Measurements from ENCODE around the gene COBL. TPM values are rescaled to one million over a fixed set of nuclear protein-coding genes. Genes with fewer than 3 reads are reported as not detected.

The COBL gene
- total and polyA plus RNA-seq, 5 donors from 2014 or later = 0.03 to 0.59 TPM; not detected in 3

DNA sequence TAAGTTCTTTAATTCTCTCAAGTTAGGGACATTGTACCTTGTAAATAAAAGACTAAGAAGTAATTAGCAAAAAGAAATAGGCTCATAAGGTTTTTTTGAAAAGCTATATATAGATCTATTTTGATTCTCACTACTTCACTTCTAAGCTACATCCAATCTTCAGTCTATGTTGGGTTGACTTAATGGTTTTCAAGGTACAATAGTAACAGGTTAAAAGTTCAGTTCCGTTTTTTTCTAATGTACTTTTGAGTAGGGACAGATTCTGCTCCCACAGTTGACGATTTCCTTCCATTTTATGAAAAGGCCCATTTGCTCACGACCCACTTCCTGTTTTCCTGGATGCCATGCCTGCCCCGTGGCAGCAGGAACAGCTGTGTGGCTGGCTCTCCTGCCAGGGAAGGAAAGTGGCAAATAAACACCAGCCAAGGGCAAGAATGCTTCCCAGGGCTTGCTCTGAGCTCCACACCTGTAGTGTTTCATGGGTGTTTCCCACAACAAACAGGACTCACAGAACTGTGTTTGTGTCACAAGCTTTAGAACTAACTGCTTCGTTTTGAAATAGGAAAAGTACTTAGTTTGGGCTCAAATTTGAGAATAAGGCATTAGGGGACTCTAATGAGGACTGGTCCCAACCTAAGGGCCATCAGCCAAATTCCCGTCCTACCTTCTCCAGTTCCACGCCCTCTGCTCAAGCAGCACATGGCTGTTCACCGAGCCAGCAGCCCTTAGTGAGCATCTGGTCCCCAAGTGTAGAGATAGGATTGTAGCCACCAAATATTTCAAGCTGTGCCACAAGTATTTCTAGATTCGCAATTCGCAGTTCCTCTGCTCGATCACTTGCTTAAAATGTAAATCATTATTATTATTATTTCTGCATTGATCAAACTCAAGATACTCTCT lies 240.7 kb downstream of the COBL start:
- no peak overlapping the region for H3K27ac Mint-ChIP-seq
- no peaks in the 10 kb centered on the region for H3K4me1 Mint-ChIP-seq
- Histone ChIP-seq H3K9me3 (ENCODE audit: control insufficient read depth in 2 of 2, low read length in 2 of 2) (no peaks in the 10 kb centered on the region), H3K27ac (ENCODE audit: insufficient read depth, low read length, poor library complexity, severe bottlenecking) (no peak overlapping the region), H3K4me3 (ENCODE audit: low read depth, low read length) (no peak overlapping the region), H3K4me1 (ENCODE audit: control insufficient read depth, insufficient read depth, low read length, poor library complexity, severe bottlenecking) (no peaks in the 10 kb centered on the region), H3K27me3 (ENCODE audit: control insufficient read depth, insufficient read depth, low read length) (peaks cover 8% of the 10 kb centered on the region), H3K36me3 (ENCODE audit: control insufficient read depth, insufficient read depth, low read length) (no peaks in the 10 kb centered on the region)
- DNase-seq (no peak), ATAC-seq (ENCODE audit: low read depth in 2 of 2) (no peak)
- H3K27me3 Mint-ChIP-seq = peaks cover 12% of the 10 kb centered on the region
- no peaks in the 10 kb centered on the region for H3K9me3 Mint-ChIP-seq
- no peaks in the 10 kb centered on the region for H3K36me3 Mint-ChIP-seq
- no peak overlapping the region for H3K4me3 Mint-ChIP-seq

DNA sequence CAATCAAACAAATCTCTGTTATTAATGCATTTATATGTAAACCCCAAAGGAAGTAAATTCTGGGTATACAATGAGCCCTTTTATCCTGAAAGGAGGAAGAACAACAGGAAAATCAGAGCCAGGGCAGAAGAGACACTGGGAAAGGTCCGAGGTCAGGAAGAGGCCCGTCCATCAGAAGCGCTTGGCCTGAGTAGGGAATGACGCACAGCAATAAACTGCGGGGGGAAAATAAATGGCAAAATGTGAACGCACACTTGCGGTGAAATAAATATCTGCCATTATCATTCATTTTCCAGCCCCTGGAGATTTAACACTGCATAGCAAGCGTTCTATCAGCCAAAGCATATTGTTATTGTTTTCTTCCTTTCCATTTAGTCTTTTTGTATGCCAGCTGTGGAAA lies 243.4 kb downstream of the COBL start:
- ATAC-seq (ENCODE audit: low read depth in 2 of 2) (no peak), DNase-seq (no peak)
- H3K4me3 Mint-ChIP-seq = no peak overlapping the region
- Histone ChIP-seq H3K27ac (ENCODE audit: insufficient read depth, low read length, poor library complexity, severe bottlenecking) (no peak overlapping the region), H3K27me3 (ENCODE audit: control insufficient read depth, insufficient read depth, low read length) (peaks cover 8% of the 10 kb centered on the region), H3K4me3 (ENCODE audit: low read depth, low read length) (no peak overlapping the region), H3K9me3 (ENCODE audit: control insufficient read depth in 2 of 2, low read length in 2 of 2) (no peaks in the 10 kb centered on the region), H3K36me3 (ENCODE audit: control insufficient read depth, insufficient read depth, low read length) (no peaks in the 10 kb centered on the region), H3K4me1 (ENCODE audit: control insufficient read depth, insufficient read depth, low read length, poor library complexity, severe bottlenecking) (no peaks in the 10 kb centered on the region)
- no peaks in the 10 kb centered on the region for H3K4me1 Mint-ChIP-seq
- H3K27me3 Mint-ChIP-seq = peaks cover 16% of the 10 kb centered on the region
- H3K27ac Mint-ChIP-seq = no peak overlapping the region
- H3K36me3 Mint-ChIP-seq = no peaks in the 10 kb centered on the region
- no peaks in the 10 kb centered on the region for H3K9me3 Mint-ChIP-seq

DNA sequence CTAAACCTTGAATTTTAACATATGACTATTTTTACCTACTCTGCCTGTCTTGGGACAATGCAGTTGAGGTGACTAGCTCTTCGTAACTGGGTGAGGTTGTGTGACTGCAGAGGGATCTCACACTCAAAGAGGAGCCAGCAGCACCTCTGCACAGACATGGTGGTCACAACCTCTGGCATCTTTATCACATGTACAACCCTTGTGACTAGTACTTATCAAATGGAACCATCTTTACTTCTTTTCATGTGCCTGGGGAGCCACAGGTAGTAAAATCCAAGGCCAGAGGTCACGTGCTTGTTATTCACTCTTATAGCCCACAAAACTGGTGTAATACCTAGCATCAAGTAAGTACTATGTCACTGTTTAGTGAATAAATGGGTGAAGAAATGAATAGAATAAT lies 244.3 kb downstream of the COBL start:
- Histone ChIP-seq H3K27me3 (ENCODE audit: control insufficient read depth, insufficient read depth, low read length) (peaks cover 7% of the 10 kb centered on the region), H3K4me1 (ENCODE audit: control insufficient read depth, insufficient read depth, low read length, poor library complexity, severe bottlenecking) (no peaks in the 10 kb centered on the region), H3K9me3 (ENCODE audit: control insufficient read depth in 2 of 2, low read length in 2 of 2) (no peaks in the 10 kb centered on the region), H3K27ac (ENCODE audit: insufficient read depth, low read length, poor library complexity, severe bottlenecking) (no peak overlapping the region), H3K4me3 (ENCODE audit: low read depth, low read length) (no peak overlapping the region), H3K36me3 (ENCODE audit: control insufficient read depth, insufficient read depth, low read length) (no peaks in the 10 kb centered on the region)
- ATAC-seq (ENCODE audit: low read depth in 2 of 2) (no peak), DNase-seq (no peak)
- H3K4me3 Mint-ChIP-seq = no peak overlapping the region
- H3K9me3 Mint-ChIP-seq = no peaks in the 10 kb centered on the region
- no peaks in the 10 kb centered on the region for H3K36me3 Mint-ChIP-seq
- no peak overlapping the region for H3K27ac Mint-ChIP-seq
- H3K4me1 Mint-ChIP-seq = no peaks in the 10 kb centered on the region
- peaks cover 16% of the 10 kb centered on the region for H3K27me3 Mint-ChIP-seq

DNA sequence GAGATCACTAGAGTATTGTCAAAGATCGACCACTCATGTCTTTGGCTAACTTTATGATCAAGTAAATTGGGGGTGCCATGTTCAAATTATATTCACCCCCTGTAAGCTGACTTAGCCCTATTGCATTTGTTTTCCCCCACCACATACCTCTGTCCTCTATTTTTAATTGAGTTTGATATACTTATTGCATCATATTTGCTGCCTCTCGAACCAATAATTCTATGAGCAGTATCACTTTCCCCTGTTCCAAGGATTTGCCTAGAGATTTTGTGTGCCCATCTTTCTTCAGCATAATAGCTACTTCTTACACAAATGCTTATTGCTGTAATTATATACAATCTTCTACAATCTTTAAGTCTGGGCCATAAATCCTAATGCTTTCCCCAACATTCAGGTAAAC lies 245.2 kb downstream of the COBL start:
- no peak overlapping the region for H3K4me3 ChIP-seq (ENCODE audit: low read depth, low read length)
- Mint-ChIP-seq H3K27me3 (peaks cover 16% of the 10 kb centered on the region), H3K36me3 (no peaks in the 10 kb centered on the region), H3K4me3 (no peak overlapping the region), H3K27ac (no peak overlapping the region), H3K4me1 (no peaks in the 10 kb centered on the region), H3K9me3 (no peaks in the 10 kb centered on the region)
- no peak for ATAC-seq (ENCODE audit: low read depth in 2 of 2)
- peaks cover 5% of the 10 kb centered on the region for H3K27me3 ChIP-seq (ENCODE audit: control insufficient read depth, insufficient read depth, low read length)
- H3K9me3 ChIP-seq (ENCODE audit: control insufficient read depth in 2 of 2, low read length in 2 of 2) = no peaks in the 10 kb centered on the region
- no peak overlapping the region for H3K27ac ChIP-seq (ENCODE audit: insufficient read depth, low read length, poor library complexity, severe bottlenecking)
- no peaks in the 10 kb centered on the region for H3K36me3 ChIP-seq (ENCODE audit: control insufficient read depth, insufficient read depth, low read length)
- H3K4me1 ChIP-seq (ENCODE audit: control insufficient read depth, insufficient read depth, low read length, poor library complexity, severe bottlenecking) = no peaks in the 10 kb centered on the region
- DNase-seq = no peak

DNA sequence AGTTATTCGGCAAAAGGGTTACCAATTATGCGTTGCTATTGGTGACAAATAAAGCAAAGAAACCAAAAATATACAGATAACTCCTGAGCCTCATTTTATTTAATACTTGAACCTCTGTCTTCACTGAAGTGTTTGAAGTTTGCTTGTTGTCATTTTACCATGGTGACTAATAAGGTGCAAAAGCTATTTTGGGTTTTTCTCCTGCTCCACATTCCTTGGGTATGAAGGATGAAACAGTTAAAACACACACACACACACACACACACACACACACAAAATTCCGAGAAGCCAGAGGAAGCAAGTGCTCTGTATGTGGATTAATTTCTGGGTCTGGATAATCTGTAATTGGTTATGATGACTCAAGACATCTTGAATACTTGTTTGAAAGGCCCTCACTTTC lies 246.5 kb downstream of the COBL start:
- Mint-ChIP-seq H3K36me3 (no peaks in the 10 kb centered on the region), H3K27me3 (peaks cover 12% of the 10 kb centered on the region), H3K4me3 (peak overlapping the region in 1 of 4 donors; percentile 77), H3K9me3 (no peaks in the 10 kb centered on the region), H3K4me1 (no peaks in the 10 kb centered on the region), H3K27ac (no peak overlapping the region)
- Histone ChIP-seq H3K9me3 (ENCODE audit: control insufficient read depth in 2 of 2, low read length in 2 of 2) (no peaks in the 10 kb centered on the region), H3K36me3 (ENCODE audit: control insufficient read depth, insufficient read depth, low read length) (no peaks in the 10 kb centered on the region), H3K4me1 (ENCODE audit: control insufficient read depth, insufficient read depth, low read length, poor library complexity, severe bottlenecking) (no peaks in the 10 kb centered on the region), H3K27ac (ENCODE audit: insufficient read depth, low read length, poor library complexity, severe bottlenecking) (no peak overlapping the region), H3K27me3 (ENCODE audit: control insufficient read depth, insufficient read depth, low read length) (peaks cover under 1% of the 10 kb centered on the region), H3K4me3 (ENCODE audit: low read depth, low read length) (no peak overlapping the region)
- no peak for ATAC-seq (ENCODE audit: low read depth in 2 of 2)
- no peak for DNase-seq

DNA sequence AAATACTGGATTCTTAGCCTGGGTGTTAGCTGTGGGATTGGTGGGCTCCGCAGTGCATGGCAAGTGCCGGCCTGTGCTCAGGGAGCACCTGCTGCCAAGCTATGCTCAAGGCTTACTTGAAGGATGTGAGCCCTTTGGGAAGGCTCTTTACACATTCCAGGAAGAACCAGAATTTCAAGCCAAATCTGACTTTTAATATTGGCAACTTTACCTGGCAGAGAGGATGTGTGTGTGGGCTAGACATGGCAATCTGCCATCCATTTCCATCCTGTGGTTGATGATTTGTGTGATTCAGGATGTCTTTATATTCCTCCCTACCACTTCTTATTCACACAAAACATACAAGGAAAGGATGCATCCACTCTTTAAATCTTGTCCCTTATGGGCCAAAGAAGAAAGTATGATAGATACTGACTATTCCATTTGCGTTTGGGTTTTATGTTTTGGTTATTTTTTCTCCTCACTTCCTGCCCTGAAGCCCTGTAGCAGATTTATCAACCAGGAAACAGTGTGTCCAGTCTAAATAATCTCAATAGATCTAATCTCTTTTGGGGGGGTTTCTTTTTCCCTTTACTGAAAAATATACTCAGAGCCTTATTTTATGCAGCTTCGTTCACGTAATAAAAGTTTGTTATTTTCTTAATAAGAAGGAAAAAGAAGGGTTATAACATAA lies 247.1 kb downstream of the COBL start:
- no peak for ATAC-seq (ENCODE audit: low read depth in 2 of 2)
- Histone ChIP-seq H3K27ac (ENCODE audit: insufficient read depth, low read length, poor library complexity, severe bottlenecking) (no peak overlapping the region), H3K27me3 (ENCODE audit: control insufficient read depth, insufficient read depth, low read length) (no peaks in the 10 kb centered on the region), H3K4me1 (ENCODE audit: control insufficient read depth, insufficient read depth, low read length, poor library complexity, severe bottlenecking) (no peaks in the 10 kb centered on the region), H3K4me3 (ENCODE audit: low read depth, low read length) (no peak overlapping the region), H3K36me3 (ENCODE audit: control insufficient read depth, insufficient read depth, low read length) (no peaks in the 10 kb centered on the region), H3K9me3 (ENCODE audit: control insufficient read depth in 2 of 2, low read length in 2 of 2) (no peaks in the 10 kb centered on the region)
- Mint-ChIP-seq H3K9me3 (no peaks in the 10 kb centered on the region), H3K27me3 (peaks cover 13% of the 10 kb centered on the region), H3K4me3 (no peak overlapping the region), H3K27ac (no peak overlapping the region), H3K4me1 (no peaks in the 10 kb centered on the region), H3K36me3 (no peaks in the 10 kb centered on the region)
- no peak for DNase-seq

DNA sequence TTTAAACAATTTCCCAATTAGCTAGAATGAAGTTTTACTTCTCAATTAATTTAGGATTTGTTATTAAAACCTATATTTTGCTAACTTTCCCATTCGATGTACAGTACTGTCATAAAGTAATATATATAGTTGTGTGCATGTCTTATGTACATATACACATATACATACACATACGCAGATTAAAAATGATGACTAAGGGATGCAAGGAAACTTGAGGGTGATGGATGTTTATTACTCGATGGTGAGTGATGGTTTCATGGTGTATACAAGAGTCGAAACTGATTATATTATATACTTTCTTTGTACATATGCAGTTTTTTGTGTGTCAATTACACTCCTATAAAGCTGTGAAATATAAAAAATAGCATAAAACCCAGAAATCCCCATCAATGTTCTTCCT lies 248.2 kb downstream of the COBL start:
- DNase-seq (no peak), ATAC-seq (ENCODE audit: low read depth in 2 of 2) (no peak)
- Histone ChIP-seq H3K36me3 (ENCODE audit: control insufficient read depth, insufficient read depth, low read length) (no peaks in the 10 kb centered on the region), H3K9me3 (ENCODE audit: control insufficient read depth in 2 of 2, low read length in 2 of 2) (no peaks in the 10 kb centered on the region), H3K4me1 (ENCODE audit: control insufficient read depth, insufficient read depth, low read length, poor library complexity, severe bottlenecking) (no peaks in the 10 kb centered on the region), H3K27me3 (ENCODE audit: control insufficient read depth, insufficient read depth, low read length) (no peaks in the 10 kb centered on the region), H3K4me3 (ENCODE audit: low read depth, low read length) (no peak overlapping the region), H3K27ac (ENCODE audit: insufficient read depth, low read length, poor library complexity, severe bottlenecking) (no peak overlapping the region)
- no peak overlapping the region for H3K27ac Mint-ChIP-seq
- no peaks in the 10 kb centered on the region for H3K36me3 Mint-ChIP-seq
- H3K4me3 Mint-ChIP-seq = no peak overlapping the region
- H3K4me1 Mint-ChIP-seq = no peaks in the 10 kb centered on the region
- H3K27me3 Mint-ChIP-seq = peaks cover 18% of the 10 kb centered on the region
- no peaks in the 10 kb centered on the region for H3K9me3 Mint-ChIP-seq

DNA sequence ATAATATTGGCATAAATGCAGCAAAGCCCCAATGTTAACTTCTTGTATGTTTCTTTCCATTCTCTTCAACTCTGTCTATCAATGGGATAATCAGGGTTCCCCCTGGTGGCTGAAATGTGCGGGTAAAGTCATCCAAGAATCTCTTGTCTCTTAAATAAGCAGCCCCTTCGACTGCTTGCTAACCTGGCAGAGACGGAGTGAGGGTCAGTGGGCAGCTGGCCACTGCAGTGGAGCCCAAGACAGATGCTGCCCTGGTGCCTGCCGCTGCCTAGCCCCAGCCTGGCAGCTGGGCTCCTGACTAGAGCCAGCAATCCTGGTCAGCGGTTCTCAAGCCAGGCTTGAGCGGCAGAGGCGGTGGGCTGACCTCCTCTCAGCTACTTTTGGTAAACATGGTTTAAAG lies 248.9 kb downstream of the COBL start:
- no peaks in the 10 kb centered on the region for H3K9me3 ChIP-seq (ENCODE audit: control insufficient read depth in 2 of 2, low read length in 2 of 2)

More for the DNA sequence above, 248.9 kb downstream of the COBL start:
- Histone ChIP-seq H3K4me1 (ENCODE audit: control insufficient read depth, insufficient read depth, low read length, poor library complexity, severe bottlenecking) (no peaks in the 10 kb centered on the region), H3K27ac (ENCODE audit: insufficient read depth, low read length, poor library complexity, severe bottlenecking) (no peak overlapping the region), H3K27me3 (ENCODE audit: control insufficient read depth, insufficient read depth, low read length) (no peaks in the 10 kb centered on the region), H3K36me3 (ENCODE audit: control insufficient read depth, insufficient read depth, low read length) (no peaks in the 10 kb centered on the region), H3K4me3 (ENCODE audit: low read depth, low read length) (no peak overlapping the region)
- H3K27me3 Mint-ChIP-seq = peaks cover 18% of the 10 kb centered on the region
- H3K4me3 Mint-ChIP-seq = no peak overlapping the region
- H3K4me1 Mint-ChIP-seq = no peaks in the 10 kb centered on the region
- no peak for ATAC-seq (ENCODE audit: low read depth in 2 of 2)
- no peak overlapping the region for H3K27ac Mint-ChIP-seq
- DNase-seq = peak in 2 of 3 donors; percentile 9 to 54
- no peaks in the 10 kb centered on the region for H3K36me3 Mint-ChIP-seq
- H3K9me3 Mint-ChIP-seq = no peaks in the 10 kb centered on the region
